GM19324 (cell line): ENCODE measurements around the gene FBXL3.
A peak's percentile ranks its signal among the peaks of the same experiment; 100 is the strongest.
"Not testable (repeated sequence)": the region's sequence is repeated elsewhere in the genome, so short reads cannot be mapped to it uniquely, and the experiment has no call there.

ENCODE experiments used
- ATAC-seq: cut with Tn5 transposase; IDR thresholded peaks from one replicate; pipeline ENCODE4 v1.9.1; 2021; ENCODE audit warnings: mild to moderate bottlenecking, moderate library complexity; ENCODE audit not compliant: unreplicated experiment, low FRiP score

Gene FBXL3

DNA sequence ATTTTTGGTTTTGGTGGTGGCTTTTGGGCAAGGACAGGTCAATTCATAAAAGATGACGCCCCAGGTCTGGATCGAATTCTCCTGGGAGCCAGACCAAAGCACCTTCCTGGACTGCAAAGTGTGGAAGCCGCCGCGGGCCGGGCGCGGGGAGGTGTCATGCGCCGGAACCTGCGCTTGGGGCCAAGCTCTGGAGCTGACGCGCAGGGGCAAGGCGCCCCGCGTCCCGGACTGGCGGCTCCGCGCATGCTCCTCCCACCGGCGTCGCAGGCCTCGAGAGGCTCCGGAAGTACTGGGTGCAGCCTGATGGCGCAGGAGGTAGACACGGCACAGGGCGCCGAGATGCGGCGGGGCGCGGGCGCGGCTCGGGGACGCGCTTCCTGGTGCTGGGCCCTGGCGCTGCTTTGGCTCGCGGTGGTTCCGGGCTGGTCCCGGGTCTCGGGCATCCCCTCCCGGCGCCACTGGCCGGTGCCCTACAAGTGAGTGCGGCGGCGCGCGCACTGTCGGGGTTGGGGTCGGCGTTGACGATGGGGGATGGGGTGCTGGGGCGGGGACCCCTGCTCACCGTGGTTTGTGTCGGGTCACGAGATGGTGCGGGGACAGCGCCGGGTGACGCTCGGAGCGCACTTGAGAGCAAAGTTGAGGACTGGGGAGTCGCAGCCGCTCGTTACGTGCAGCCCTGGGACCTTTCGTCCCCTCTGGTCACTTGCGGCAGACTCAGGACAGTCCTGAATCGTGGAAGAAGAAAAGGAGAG is 35.0 kb downstream of the FBXL3 start, which contains the start of gene CLN5:
Gene CLN5, plus strand, starts transcription at position 286 of the 752 bp plus-strand sequence. Its CDS starts 18 bp downstream, at position 304.
- ATAC-seq, result peak; percentile 97

DNA sequence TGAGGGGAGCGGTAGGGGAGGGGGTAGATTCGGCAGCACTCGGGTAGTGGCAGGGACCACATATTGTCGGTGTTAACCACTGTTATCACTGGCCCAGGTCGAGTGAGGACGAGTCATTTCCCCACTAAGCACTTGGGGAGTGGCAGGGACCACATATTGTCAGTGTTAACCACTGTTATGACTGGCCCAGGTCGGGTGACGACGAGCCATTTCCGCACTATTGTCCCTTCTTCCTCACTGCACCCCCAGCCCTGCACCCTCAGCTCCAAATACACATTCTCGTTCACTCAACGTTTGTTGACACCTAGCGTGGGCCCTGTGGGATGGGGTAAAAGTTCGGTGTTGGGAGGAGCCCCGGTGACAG is 35.5 kb downstream of the FBXL3 start:
- ATAC-seq, result peak; percentile 36

DNA sequence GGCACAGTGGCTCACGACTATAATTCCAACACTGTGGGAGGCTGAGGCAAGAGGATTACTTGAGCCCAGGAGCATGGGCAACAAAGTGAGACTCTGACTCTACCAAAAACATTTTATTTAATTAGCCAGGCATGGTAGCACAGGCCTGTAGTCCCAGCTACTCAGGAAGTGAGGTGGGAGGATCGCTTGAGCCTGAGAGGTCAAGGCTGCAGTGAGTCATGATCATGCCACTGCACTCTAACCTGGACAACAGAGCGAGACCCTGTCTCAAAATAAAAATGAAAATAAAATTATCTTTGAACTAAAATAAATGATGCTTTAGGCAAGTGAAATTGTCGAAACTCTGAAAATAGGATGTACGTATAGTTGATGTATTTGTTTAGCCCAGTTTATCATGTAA is 43.3 kb downstream of the FBXL3 start:
- no peak for ATAC-seq

DNA sequence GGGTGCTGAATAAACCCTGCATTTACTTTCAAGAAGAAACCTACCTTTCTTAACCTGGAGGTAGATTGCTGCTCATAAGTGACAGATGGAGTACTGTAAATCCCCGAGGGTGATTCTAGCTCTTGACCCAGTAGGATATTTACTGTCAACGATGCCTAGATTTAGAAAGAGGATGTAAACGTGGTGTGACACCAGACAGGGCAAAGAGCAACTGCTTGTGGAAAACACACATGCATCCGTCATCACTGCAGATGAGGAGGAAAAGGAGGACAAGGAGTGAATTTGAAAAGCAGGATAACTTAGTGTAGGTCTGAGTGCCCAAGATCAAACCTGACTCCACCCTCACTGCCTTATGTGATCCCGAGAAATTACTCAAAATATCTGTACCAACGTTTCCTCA is 44.9 kb downstream of the FBXL3 start:
- no peak for ATAC-seq

DNA sequence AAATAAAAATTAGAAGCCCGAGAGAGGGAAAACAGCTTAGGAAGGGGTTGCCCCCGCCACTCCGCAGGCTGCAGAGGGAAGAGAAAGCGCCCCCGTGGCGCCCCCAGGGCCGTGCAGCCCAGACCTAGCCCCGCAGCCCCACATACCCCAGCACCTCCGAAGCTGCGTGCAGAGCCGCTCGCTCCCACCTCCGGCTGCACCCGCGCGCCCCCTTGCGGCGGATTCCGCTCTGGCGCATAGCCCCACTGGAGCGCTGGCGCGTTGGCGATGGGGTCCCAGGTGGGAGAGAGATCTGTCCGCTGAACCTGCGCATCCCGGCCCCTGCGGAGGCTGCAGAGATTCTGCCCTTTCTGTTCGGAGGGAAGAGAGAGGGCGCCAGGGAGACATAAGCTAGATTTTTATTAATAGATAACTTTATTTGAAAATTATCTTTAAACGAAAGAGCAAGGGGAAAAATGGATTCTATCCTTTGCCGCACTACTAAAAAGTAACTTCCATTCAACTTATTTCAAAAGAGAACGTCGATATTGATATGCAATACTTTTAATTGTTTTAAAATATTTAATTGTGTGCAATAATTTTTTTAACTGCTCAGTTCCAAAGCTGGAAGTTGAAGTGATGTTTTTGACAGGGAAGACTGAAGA is 46.8 kb downstream of the FBXL3 start:
- ATAC-seq, result peak; percentile 93

DNA sequence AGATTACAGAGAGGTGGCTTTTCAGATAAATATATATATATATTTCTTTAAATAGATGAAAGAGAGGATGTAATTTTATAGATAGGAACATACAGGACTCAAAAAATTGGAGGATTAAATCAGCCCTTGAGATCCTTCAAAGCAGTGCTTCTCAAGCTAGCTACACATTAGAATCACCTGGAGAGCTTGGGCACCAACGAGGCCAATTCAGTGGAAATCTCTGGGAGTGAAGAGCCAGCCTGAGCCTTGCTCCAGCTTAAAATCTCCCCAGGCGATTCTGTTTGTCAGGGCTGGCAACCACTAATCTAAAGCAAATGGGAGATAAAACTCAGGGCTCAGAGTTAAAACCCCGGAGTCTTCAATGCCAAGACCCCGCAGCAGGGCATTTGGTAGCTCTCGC is 50.0 kb downstream of the FBXL3 start:
- no peak for ATAC-seq

DNA sequence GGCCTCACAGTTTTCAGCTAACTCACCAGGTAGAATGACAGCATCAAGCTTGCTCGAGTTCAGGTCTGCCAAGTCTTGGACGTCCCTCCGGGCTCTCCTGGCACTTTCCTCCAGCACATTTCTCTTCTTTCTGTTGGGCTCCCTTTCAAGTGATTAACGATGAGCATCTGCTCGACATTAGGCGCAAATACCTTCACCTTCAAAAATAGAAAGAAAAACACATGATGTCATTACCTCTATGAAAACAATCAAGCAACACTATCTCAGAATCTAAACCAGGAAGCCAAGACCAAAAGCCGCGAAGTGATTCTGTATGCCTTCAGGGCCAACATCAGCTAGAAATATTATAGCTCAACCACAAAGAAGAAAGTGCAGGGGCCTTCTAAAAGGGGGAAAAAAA is 50.5 kb downstream of the FBXL3 start:
- ATAC-seq, result no peak

DNA sequence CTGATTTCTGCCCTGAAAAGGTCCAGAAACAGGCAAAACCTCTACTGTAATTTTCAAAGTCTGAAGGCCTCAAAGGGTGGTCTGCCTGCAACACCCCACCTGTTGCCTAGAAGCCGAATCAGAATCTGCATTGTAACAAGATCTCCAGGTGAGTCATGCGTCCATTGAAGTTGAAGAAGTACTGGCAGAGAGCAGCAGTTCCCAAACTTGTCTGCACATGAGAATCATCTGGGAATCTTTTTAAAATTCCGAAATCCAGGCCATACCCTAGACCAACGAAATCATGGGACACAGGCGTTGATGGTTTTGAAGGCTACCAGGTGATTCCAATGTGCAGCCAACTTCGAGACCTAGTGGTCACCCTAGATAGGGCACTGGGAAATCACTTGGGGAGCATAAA is 51.1 kb downstream of the FBXL3 start:
- no peak for ATAC-seq

DNA sequence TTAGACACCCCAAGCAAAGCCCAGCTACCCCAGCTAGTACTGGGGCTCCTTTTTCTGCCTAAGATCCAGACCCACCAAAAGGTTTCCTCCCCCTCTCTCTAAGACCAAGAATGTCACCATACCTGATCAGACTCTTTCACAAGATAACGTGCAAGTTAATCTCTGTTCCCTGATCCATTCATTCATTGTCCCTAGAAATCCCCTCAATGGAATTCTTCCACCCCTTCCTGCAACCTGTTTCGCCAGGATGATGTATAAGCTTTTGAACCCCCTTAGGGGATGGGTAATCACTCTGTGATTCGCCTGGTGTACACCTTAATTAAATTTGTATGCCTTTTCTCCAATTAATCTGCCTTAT is 52.4 kb downstream of the FBXL3 start:
- no peak for ATAC-seq

DNA sequence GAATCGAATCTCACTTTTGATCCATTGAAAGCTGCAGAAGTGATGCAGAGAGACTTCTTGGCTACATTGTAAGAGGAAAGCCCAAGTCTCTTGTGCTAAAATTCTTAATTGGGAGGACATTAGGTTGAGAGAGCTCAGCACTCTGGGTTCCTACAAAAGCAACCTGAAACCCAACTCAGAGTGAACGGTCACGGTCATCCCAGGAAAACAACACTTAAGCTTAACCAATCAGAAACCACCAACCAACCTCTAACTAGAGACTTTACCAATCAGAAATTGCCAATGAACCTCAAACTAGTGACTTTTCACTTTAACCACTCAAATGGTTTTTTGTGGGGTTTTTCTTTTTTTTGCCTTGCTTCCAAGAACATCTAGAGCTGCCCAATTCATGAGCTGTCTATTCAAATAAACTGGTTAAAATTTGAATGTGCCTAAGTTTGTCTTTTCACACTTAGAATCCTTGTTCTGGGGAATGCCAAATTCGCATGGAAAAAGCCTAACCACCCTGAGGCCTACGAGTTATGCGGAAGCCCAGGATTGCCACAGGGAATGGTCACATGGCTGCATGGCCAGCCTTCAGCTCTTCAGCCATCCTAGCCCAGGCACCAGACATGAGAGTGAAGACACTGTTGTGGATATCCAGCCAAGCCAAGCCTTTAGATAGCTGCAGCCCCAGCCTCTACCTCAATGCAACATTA is 52.9 kb downstream of the FBXL3 start:
- ATAC-seq, result no peak

DNA sequence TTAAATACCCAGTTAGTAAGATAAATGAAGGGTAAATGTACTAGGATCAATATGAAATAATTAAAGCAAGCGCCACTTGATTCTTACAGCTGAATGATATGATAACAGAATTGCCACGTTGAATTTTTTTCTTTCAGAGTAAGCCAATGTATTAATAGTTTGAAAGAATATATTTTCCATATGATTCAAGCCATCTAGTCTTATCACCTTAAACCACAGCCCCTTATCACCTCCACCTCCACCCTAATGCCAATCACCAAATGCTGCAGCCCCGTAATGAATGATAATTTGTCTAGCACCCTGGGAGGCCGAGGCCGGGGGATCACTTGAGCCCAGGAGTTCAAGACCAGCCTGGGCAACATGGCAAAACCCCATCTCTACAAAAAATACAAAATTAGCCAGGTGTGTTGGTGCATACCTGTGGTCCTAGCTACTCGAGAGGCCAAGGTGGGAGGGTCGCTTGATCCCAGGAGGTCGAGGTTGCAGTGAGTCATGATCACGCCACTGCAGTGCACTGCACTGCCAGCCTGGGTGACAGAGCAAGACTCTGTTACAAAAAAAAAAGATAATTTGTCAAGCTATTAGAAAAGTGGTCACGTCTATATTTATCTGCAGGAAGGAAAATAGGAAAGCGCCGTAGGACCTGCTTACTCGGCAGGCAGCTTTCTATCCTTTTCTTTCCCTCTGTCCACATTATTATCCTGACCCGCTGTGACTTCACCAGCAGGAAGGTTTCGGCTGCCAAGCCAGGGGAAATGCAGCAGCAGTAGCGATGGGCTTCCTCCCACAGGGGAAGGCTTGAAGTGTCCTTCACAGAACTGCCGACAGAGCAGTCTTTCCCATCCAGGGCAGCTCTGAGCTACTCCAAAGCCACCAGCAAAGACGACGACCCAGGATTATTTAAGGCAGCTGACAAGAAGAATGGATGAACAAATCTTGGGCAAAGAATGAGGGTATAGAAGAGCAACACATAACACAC is 54.8 kb downstream of the FBXL3 start:
- no peak for ATAC-seq

DNA sequence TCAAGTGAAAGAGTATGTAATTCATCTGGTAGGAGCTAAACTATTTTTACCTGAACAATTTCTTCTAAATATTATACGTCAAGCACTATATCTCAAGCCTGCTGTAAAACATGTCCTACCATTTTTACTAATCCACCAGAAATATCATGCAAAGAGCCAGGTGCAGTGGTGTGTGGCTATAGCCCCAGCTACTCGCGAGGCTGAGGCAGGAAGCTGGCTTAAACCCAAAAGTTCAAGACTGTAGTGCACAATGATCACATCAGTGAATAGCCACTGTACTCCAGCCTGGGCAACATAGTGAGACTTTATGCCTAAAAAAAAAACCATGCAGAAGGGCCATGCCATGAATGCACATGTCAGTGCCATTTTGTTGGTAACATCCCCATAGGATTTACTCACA is 55.7 kb downstream of the FBXL3 start:
- ATAC-seq, result peak; percentile 46

DNA sequence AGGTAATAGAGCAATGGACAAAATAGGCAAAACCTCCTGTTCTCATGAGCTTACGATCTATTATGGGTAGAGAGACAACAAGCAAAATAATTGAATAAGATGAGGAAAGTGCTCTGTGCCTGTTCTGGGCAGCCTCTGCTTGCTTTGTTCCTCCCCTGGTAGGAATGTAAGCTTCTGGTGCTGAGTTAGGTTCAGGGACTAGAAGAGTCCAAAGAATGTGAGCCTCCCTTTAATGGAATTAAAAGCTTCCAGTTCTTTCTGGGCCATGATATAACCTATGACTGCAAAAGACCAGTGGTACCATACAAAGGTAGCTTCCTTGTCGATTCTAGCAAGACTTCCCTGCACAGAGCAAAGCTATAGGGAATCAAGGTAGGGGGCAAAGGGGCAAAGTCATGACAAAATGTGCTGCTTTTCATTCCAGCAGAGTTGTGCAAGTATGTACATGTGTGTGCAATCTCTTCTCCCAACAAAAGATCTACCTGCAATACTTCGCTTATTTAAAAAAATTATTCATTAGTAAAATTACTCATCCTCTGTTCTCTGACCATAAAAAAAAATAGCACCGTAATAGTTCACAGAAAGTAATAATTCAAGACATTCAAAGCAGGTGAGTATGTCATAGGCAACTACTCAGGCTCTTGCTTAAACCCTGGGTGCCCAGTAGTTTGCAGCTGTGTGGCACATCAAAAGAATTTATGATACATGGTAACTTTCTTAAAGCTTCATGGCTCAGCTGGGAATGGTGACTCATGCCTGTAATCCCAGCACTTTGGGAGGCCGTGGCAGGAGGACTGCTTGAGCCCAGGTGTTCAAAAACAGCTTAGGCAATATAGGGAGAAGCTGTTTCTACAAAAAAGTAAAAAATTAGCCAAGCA is 57.2 kb downstream of the FBXL3 start:
- ATAC-seq, result no peak

DNA sequence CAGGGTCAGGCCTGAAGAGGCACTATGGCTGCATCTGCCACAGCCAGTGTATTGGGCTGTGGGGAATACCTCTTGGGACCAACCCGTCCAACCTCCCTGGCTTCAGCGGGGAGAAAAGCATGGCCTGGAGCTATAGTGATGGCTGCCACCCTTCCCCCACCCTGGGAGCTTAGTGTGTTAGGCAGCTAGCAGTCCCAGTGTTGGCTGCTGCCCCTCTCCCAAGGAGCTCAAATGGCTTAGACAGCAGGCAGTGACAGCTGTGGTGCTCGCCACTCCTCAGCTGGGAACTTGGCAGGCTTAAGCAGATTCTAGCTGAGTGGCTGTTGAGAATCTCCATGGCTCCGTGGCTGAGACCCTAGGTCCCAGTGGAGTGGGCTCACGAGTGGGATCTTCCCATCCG is 58.9 kb downstream of the FBXL3 start:
- no peak for ATAC-seq

DNA sequence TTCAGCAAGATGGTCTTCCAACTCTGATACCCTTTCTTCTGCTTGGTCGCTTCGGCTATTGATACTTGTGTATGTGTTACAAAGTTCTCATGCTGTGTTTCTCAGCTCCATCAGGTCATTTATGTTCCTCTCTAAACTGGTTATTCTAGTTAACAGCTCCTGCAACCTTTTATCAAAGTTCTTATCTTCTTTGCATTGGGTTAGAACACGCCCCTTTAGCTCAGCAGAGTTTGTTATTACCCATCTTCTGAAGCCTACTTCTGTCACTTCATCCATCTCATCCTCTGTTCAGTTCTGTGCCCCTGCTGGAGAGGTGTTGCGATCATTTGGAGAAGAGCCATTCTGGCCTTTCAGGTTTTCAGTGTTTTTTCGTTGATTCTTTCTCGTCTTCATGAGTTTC is 59.9 kb downstream of the FBXL3 start:
- ATAC-seq, result no peak

DNA sequence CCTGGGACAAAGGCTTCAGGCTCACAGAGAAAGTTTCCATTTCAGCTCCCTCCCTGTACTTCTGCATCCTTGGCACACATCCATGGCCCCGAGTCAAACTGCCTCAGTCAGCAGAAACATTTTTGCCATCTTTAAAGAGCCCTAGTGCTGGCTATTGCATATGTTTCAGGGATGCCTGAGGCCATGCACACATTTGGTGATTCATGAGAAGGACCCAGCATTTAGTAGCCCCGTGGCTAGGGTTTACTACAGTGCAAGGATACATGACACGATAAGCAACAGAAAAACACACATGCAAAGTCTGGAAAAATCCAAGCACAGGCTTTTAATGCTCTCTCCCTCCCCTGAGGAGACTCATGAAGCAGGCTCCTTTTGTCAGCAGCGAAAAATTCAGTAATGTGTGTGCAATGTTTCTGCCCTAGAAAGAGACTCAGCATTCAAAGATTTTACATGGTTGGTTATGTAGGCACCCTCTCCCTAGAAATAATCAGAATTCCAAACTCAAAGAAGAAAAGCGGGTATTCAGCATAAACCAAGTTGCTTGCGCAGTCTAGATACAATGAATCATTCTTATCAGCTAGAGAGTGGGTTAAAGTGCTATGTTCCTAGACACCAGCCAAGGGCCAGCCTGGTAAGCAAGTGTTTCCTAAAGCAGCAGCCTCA is 61.1 kb downstream of the FBXL3 start:
- ATAC-seq, result no peak

DNA sequence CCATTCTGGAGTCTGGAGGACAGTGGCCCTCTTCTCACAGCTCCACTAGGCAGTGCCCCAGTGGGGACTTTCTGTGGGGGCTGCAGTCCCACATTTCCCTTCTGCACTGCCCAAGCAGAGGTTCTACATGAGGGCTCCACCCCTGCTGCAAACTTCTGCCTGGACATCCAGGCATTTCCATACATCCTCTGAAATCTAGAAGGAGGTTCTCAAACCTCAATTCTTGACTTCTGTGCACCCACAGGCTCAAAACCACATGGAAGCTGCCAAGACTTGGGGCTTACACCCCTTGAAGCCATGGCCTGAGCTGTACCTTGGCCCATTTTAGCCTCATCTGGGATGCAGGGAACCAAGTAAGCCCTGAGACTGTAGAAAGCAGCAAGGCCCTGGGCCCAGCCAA is 67.2 kb downstream of the FBXL3 start:
- ATAC-seq, result not testable (repeated sequence)

DNA sequence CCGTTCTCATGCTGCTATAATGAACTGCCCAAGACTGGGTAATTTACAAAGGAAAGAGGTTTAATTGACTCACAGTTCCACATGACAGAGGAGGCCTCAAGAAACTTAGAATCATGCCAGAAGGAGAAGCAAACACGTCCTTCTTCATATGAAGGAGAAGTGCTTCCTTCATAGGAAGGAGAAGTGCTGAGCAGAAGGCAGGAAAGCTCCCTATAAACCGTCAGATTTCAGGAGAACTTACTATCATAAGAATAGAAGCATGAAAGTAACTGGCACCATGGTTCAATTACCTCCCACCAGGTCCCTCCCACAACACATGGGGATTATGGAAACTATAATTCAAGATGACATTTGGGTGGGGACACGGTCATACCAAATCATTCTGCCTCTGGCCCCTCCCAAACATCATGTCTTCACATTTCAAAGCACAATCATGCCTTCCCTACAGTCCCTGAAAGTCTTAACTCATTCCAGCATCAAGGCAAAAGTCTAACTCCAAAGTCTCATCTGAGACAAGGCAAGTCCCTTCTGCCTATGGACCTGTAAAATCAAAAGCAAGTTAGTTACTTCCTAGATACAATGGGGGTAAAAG is 68.0 kb downstream of the FBXL3 start:
- ATAC-seq, result no peak

DNA sequence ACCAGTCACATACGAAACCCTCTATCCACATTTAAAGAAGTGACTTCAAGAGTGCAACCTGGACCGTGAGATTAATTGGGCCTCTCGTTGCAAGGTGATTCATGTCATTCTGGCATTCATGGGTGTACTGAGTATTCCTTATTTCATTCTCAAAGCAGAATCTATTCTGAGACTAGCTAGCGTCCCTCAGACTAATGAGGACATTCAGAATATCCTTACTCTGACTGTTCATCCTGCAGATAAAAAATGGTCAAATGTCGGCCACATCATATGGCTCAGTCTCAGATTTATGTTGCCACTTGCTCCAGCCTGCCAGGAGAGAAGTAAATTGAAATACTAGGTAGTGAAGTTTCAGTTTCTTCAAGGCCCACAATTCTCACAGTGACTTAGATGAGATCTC is 71.3 kb downstream of the FBXL3 start:
- ATAC-seq, result no peak
